IMR-90 (cell line): Measurements from ENCODE around the gene SNX11. TPM values are rescaled to one million over a fixed set of nuclear protein-coding genes. Genes with fewer than 3 reads are reported as not detected.
A peak's percentile ranks its signal among the peaks of the same experiment; 100 is the strongest.

Experiments used
- ATAC-seq: fragments of 200-7000 bp; cut with Tn5 transposase; 2 replicates; pipeline ENCODE4 v1.9.1; 2020; ENCODE audit warnings: low read depth, mild to moderate bottlenecking, moderate library complexity
- Bru-seq: library from RNA; stranded (reverse); fragments of 400-500 nt; gene quantifications from one replicate; lab custom pipeline; 2021; lab: Mats Ljungman, UMichigan
- BruChase-seq, 2 experiments: library from RNA; stranded (reverse); fragments of 400-500 nt; gene quantifications; one replicate each; lab custom pipeline; 2021; lab: Mats Ljungman, UMichigan
- BruUV-seq: library from RNA; stranded (reverse); fragments of 400-500 nt; replicated peaks from 2 replicates; lab custom pipeline; 2021; lab: Mats Ljungman, UMichigan
- CTCF ChIA-PET: fragments of 300-600 bp; formaldehyde crosslinking; extraction: SDS; loops from one replicate; lab custom pipeline; 2021; ENCODE audit warnings: antibody characterized with exemption; lab: Yijun Ruan, JAX
- POLR2A ChIA-PET: fragments of 300-600 bp; sonication (Branson Sonifier 250); formaldehyde crosslinking; loops from one replicate; lab custom pipeline; 2022; ENCODE audit warnings: antibody characterized with exemption; ENCODE audit not compliant: unreplicated experiment; lab: Charles Lee
- DNase-seq: peaks from one replicate; pipeline ENCODE4 v3.0.0; 2013
- H2AFZ ChIP-seq: replicated peaks from 2 replicates; pipeline ENCODE3; 2013; ENCODE audit warnings: low read length, mild to moderate bottlenecking; ENCODE audit not compliant: poor library complexity
- H2AK5ac ChIP-seq: 2 replicates; pipeline ENCODE4 v1.6.1; 2013; ENCODE audit warnings: low read depth, low read length, inconsistent platforms
- H2AK9ac ChIP-seq: replicated peaks from 2 replicates; pipeline ENCODE3; 2013; ENCODE audit warnings: mild to moderate bottlenecking, low read depth, low read length, moderate library complexity; ENCODE audit not compliant: poor library complexity
- H2BK120ac ChIP-seq: 2 replicates; pipeline ENCODE4 v1.6.1; 2013; ENCODE audit warnings: low read depth, low read length, inconsistent platforms
- H2BK15ac ChIP-seq: 3 replicates; pipeline ENCODE4 v1.6.1; 2013; ENCODE audit warnings: low read depth, low read length, inconsistent platforms
- H2BK20ac ChIP-seq: 2 replicates; pipeline ENCODE4 v1.6.1; 2013; ENCODE audit warnings: low read depth, mild to moderate bottlenecking, inconsistent platforms, low read length, moderate library complexity
- H2BK5ac ChIP-seq: 2 replicates; pipeline ENCODE4 v1.6.1; 2013; ENCODE audit warnings: mild to moderate bottlenecking, low read depth, low read length, inconsistent platforms; ENCODE audit not compliant: poor library complexity, severe bottlenecking
- H3K14ac ChIP-seq: replicated peaks from 2 replicates; pipeline ENCODE4 v1.6.1; 2013; ENCODE audit warnings: low read depth, low read length, inconsistent platforms
- H3K18ac ChIP-seq: 2 replicates; pipeline ENCODE4 v1.6.1; 2013; ENCODE audit warnings: low read depth, low read length, control low read depth
- H3K23ac ChIP-seq: 2 replicates; pipeline ENCODE4 v1.6.1; 2013; ENCODE audit warnings: low read depth, low read length, inconsistent platforms
- H3K27ac ChIP-seq: 2 replicates; pipeline ENCODE4 v1.5.1; 2013; ENCODE audit warnings: mild to moderate bottlenecking, control low read depth, low read length; ENCODE audit not compliant: insufficient read depth
- H3K27me3 ChIP-seq: 2 replicates; pipeline ENCODE4 v1.6.1; 2013; ENCODE audit warnings: low read length; ENCODE audit not compliant: control insufficient read depth, insufficient read depth
- H3K36me3 ChIP-seq: 2 replicates; pipeline ENCODE4 v1.6.1; 2013; ENCODE audit warnings: low read length, mixed read lengths; ENCODE audit not compliant: control insufficient read depth, insufficient read depth
- H3K4ac ChIP-seq: 2 replicates; pipeline ENCODE4 v1.6.1; 2013; ENCODE audit warnings: low read depth, low read length, inconsistent platforms
- H3K4me1 ChIP-seq: 2 replicates; pipeline ENCODE4 v1.6.1; 2013; ENCODE audit warnings: low read length, mixed read lengths; ENCODE audit not compliant: control insufficient read depth, insufficient read depth
- H3K4me2 ChIP-seq: 2 replicates; pipeline ENCODE4 v1.6.1; 2013; ENCODE audit warnings: low read depth, mild to moderate bottlenecking, control low read depth, low read length, moderate library complexity
- H3K4me3 ChIP-seq: 2 replicates; pipeline ENCODE4 v1.5.1; 2013; ENCODE audit warnings: low read depth, mild to moderate bottlenecking, control low read depth, low read length, moderate library complexity; ENCODE audit not compliant: insufficient read depth
- H3K56ac ChIP-seq: 2 replicates; pipeline ENCODE4 v1.6.1; 2013; ENCODE audit warnings: low read length, inconsistent platforms; ENCODE audit not compliant: insufficient read depth; ENCODE audit errors: extremely low read depth
- H3K79me1 ChIP-seq, 2 experiments: 2 replicates each; pipeline ENCODE4 v1.6.1; 2013; ENCODE audit warnings: low read length in 2 of 2, inconsistent platforms in 1 of 2, low read depth in 1 of 2
- H3K9ac ChIP-seq: 2 replicates; pipeline ENCODE4 v1.6.1; 2013; ENCODE audit warnings: low read depth, low read length, control low read depth
- H3K9me1 ChIP-seq: 2 replicates; pipeline ENCODE4 v1.6.1; 2013; ENCODE audit warnings: low read length, inconsistent platforms; ENCODE audit not compliant: insufficient read depth
- H3K9me3 ChIP-seq: 2 replicates; pipeline ENCODE4 v1.6.1; 2013; ENCODE audit warnings: low read length; ENCODE audit not compliant: control insufficient read depth, insufficient read depth
- H4K20me1 ChIP-seq: 2 replicates; pipeline ENCODE4 v1.6.1; 2013; ENCODE audit warnings: low read length, inconsistent platforms; ENCODE audit not compliant: insufficient read depth
- H4K5ac ChIP-seq: 2 replicates; pipeline ENCODE4 v1.6.1; 2013; ENCODE audit warnings: mild to moderate bottlenecking, low read depth, low read length, control low read depth
- H4K8ac ChIP-seq, 2 experiments: 2 replicates each; pipeline ENCODE4 v1.6.1; 2013; ENCODE audit warnings: low read depth in 2 of 2, low read length in 2 of 2, control low read depth in 1 of 2, inconsistent platforms in 1 of 2
- H4K91ac ChIP-seq: 2 replicates; pipeline ENCODE4 v1.6.1; 2013; ENCODE audit warnings: low read depth, low read length, inconsistent platforms; ENCODE audit not compliant: insufficient read depth
- BHLHE40 ChIP-seq: fragments of 150-350 bp; IDR thresholded peaks from 2 replicates; pipeline ENCODE4 v1.6.1; 2016; ENCODE audit warnings: mild to moderate bottlenecking, low read depth, low read length
- CHD1 ChIP-seq: IDR thresholded peaks from 2 replicates; pipeline ENCODE4 v1.6.1; 2012; ENCODE audit warnings: low read depth, low read length, improper control_type of control experiment
- CTCF ChIP-seq: conservative IDR thresholded peaks from 2 replicates; pipeline ENCODE4 v1.5.1; 2012; ENCODE audit warnings: mild to moderate bottlenecking, low read depth, low read length, improper control_type of control experiment
- FOS ChIP-seq: fragments of 150-350 bp; IDR thresholded peaks from 2 replicates; pipeline ENCODE4 v1.6.1; 2016; ENCODE audit warnings: low read depth, low read length
- MAFK ChIP-seq: IDR thresholded peaks from 2 replicates; pipeline ENCODE4 v1.6.1; 2012; ENCODE audit warnings: low read depth, low read length, improper control_type of control experiment
- MXI1 ChIP-seq: IDR thresholded peaks from 2 replicates; pipeline ENCODE4 v1.6.1; 2012; ENCODE audit warnings: low read depth, mild to moderate bottlenecking, low read length, moderate library complexity, borderline replicate concordance
- NFE2L2 ChIP-seq: fragments of 150-350 bp; IDR thresholded peaks from 2 replicates; pipeline ENCODE4 v1.6.1; 2016; ENCODE audit warnings: low read depth, mild to moderate bottlenecking, low read length
- RAD21 ChIP-seq: IDR thresholded peaks from 2 replicates; pipeline ENCODE4 v1.6.1; 2012; ENCODE audit warnings: low read length, improper control_type of control experiment
- RCOR1 ChIP-seq: IDR thresholded peaks from 2 replicates; pipeline ENCODE4 v1.6.1; 2012; ENCODE audit warnings: mild to moderate bottlenecking, low read length, improper control_type of control experiment; ENCODE audit not compliant: insufficient replicate concordance
- RFX5 ChIP-seq: IDR thresholded peaks from 2 replicates; pipeline ENCODE4 v1.8.0; 2012; ENCODE audit warnings: low read depth, mild to moderate bottlenecking, low read length, moderate library complexity
- SMC3 ChIP-seq: fragments of 150-350 bp; IDR thresholded peaks from 2 replicates; pipeline ENCODE4 v1.6.1; 2016; ENCODE audit warnings: low read depth, mild to moderate bottlenecking, antibody characterized with exemption, low read length, moderate library complexity
- USF2 ChIP-seq: fragments of 150-350 bp; IDR thresholded peaks from 2 replicates; pipeline ENCODE4 v1.6.1; 2017; ENCODE audit warnings: mild to moderate bottlenecking, antibody characterized with exemption, low read length, low read depth
- WGBS, 2 experiments: methylation state at CpG; one replicate each; pipeline versions ENCODE4 v1.1.5 to v1.1.7; 2013; ENCODE audit warnings: missing lambda C conversion rate in 2 of 2; ENCODE audit not compliant: insufficient read length in 1 of 2; ENCODE audit errors: extremely low coverage in 2 of 2; 5-methylcytosine and 5-hydroxymethylcytosine counted together
- dilution Hi-C: fragments of 300-500 bp; cut with HindIII; formaldehyde crosslinking; loops from one replicate; pipeline ENCODE4 v1.14.3; 2018; ENCODE audit warnings: low sequenced_read_pairs; ENCODE audit not compliant: unreplicated experiment
- in situ Hi-C: fragments of 300-500 bp; cut with MboI; formaldehyde crosslinking; loops from 3 replicates; pipeline ENCODE4 v1.14.3; 2019; ENCODE audit warnings: low sequenced_read_pairs, inconsistent platforms, mixed read lengths
- intact Hi-C: fragments of 100-400 bp; cut with micrococcal nuclease; formaldehyde crosslinking; loops from 2 replicates; pipeline ENCODE4 v1.10.0; 2022
- long read RNA-seq: library from polyadenylated mRNA; unstranded; transcript quantifications from one replicate; pipeline ENCODE4 v2.0.0, GENCODE V29; 2021; ENCODE audit not compliant: unreplicated experiment
- polyA plus RNA-seq, 3 experiments: library from polyadenylated mRNA; depleted of rRNA; stranded (reverse); fragments of >200 nt; gene quantifications; 2 replicates each; pipeline ENCODE4 v1.2.3, GENCODE V29; 2012; ENCODE audit warnings: low replicate concordance in 1 of 3
- total RNA-seq: library from RNA; depleted of rRNA; stranded (reverse); fragments of >200 nt; gene quantifications from 2 replicates; pipeline ENCODE4 v1.2.3, GENCODE V29; 2012; rRNA removed

Gene SNX11
- total RNA-seq = 11.7 and 14.7 TPM in 2 replicates
- polyA plus RNA-seq (2012; rRNA removed) = 12.5 and 16.9 TPM in 2 replicates
- 6.7 and 13.4 TPM in 2 replicates for polyA plus RNA-seq (2012; cell fraction: cytosol; rRNA removed)
- 7.7 and 17.2 TPM in 2 replicates for polyA plus RNA-seq (2012; cell fraction: nucleus; rRNA removed; ENCODE audit: low replicate concordance)
- Bru-seq, nascent RNA = percentile 68 among the genes with signal in this experiment
- BruChase-seq, experiment 1, labeled RNA remaining after a 6-hour chase = percentile 78 among the genes with signal in this experiment
- percentile 76 among the genes with signal in this experiment for BruChase-seq, experiment 2, labeled RNA remaining after a 2-hour chase
- long read RNA-seq, transcript SNX11-201 (7 exons, 2,315 nt) = major isoform, 20 of 33 reads
- long read RNA-seq, partial matches to known transcripts = 1 of 33 reads
- long read RNA-seq, other reads (novel, unspliced or antisense) = 8 of 33 reads

- intact Hi-C loops = no loop called here
- in situ Hi-C loops = no loop called here
- TF ChIP-seq MAFK (no peak), CHD1 (no peak), FOS (peak; percentile 49; the same call in 1 of the 2 replicates), CTCF (peak; percentile 10; the same call in 1 of the 2 replicates), USF2 (no peak), RAD21 (no peak), MXI1 (no peak), RCOR1 (peak; percentile 50), BHLHE40 (peak; percentile 17; the same call in 1 of the 2 replicates), SMC3 (no peak), RFX5 (no peak), NFE2L2 (no peak)
Observed at GRCh38 chr17:48107137-48108055, at the start of gene SNX11. SNX11 (plus strand) TSS chr17:48107766; CDS start chr17:48112044, 4,278 bp downstream.

More at GRCh38 chr17:48107137-48108055, at the start of gene SNX11:
- ATAC-seq (peak; percentile 99), DNase-seq (peak; percentile 80)
- H2BK15ac ChIP-seq = no peak within 1 kb of the TSS; the same call in 2 of the 3 replicates
- peak within 1 kb of the TSS; percentile 67 for H2BK5ac ChIP-seq
- 0% methylated on average over 12 of the region's 64 CpGs; no CpG with 5 or more reads in 1 of the 2 experiments for WGBS, 2 experiments
- ChIA-PET CTCF (interaction anchor here (0.6 to 0.8 kb wide), 2 partner anchors 9 to 24 kb away, joined by 3 to 6 read pairs; no protein-coding TSS in a partner anchor), POLR2A (no interaction called here)
- peak within 1 kb of the TSS; percentile 54 for H4K91ac ChIP-seq
- peak within 1 kb of the TSS; percentile 86 for H3K23ac ChIP-seq
- peak within 1 kb of the TSS; percentile 64 for H3K27ac ChIP-seq
- peak within 1 kb of the TSS; percentile 99 for H2AFZ ChIP-seq
- H3K14ac ChIP-seq = peak within 1 kb of the TSS; percentile 92
- no peaks in the 10 kb centered on the region for H3K9me3 ChIP-seq
- H3K27me3 ChIP-seq = no peaks in the 10 kb centered on the region
- peak within 1 kb of the TSS; percentile 43; the same call in 1 of the 2 replicates for H2BK120ac ChIP-seq
- dilution Hi-C loops = no loop called here
- H2AK5ac ChIP-seq = peak within 1 kb of the TSS; percentile 71; the same call in 1 of the 2 replicates
- peak within 1 kb of the TSS; percentile 84 for H3K4me3 ChIP-seq
- H3K18ac ChIP-seq = no peak within 1 kb of the TSS; the same call in 1 of the 2 replicates
- H3K4ac ChIP-seq = peak within 1 kb of the TSS; percentile 64; the same call in 1 of the 2 replicates
- peaks cover 2% of the 10 kb centered on the region for H4K20me1 ChIP-seq
- H3K36me3 ChIP-seq = no peaks in the 10 kb centered on the region
- TSS peak; percentile 60 for BruUV-seq
- no peaks in the 10 kb centered on the region for H3K4me1 ChIP-seq
- no peaks in the 10 kb centered on the region for H3K9me1 ChIP-seq
- H3K79me1 ChIP-seq = peaks cover 16 to 40% of the 10 kb centered on the region in 2 experiments
- peak within 1 kb of the TSS; percentile 72 for H2AK9ac ChIP-seq
- H3K4me2 ChIP-seq = peak within 1 kb of the TSS; percentile 97
- no peak within 1 kb of the TSS for H2BK20ac ChIP-seq
- peak within 1 kb of the TSS; percentile 29 for H4K5ac ChIP-seq
- H4K8ac ChIP-seq = peak within 1 kb of the TSS; percentile 72 to 96
- peak within 1 kb of the TSS; percentile 85 for H3K56ac ChIP-seq
- H3K9ac ChIP-seq = peak within 1 kb of the TSS; percentile 74
